ENCODE data around the gene PPP2R5A. TPM values are rescaled to one million over a fixed set of nuclear protein-coding genes. Genes with fewer than 3 reads are reported as not detected.

PPP2R5A gene
- total RNA-seq, 2 donors from 2014 or later, result 48.8 to 81.5 TPM

GRCh38 chr1:212247988-212248387, 37.2 kb upstream of the PPP2R5A start:
- Histone ChIP-seq H3K4me3 (no peak overlapping the region), H3K4me1 (peaks cover 0 to 19% of the 10 kb centered on the region in 2 donors), H3K36me3 (no peaks in the 10 kb centered on the region), H3K27ac (no peak overlapping the region), H3K27me3 (no peaks in the 10 kb centered on the region), H3K9me3 (no peaks in the 10 kb centered on the region)
- no peak for TF ChIP-seq CTCF (IDR thresholded peaks at IDR 0.05)
- no peak for DNase-seq (ENCODE audit: low spot score)

DNA sequence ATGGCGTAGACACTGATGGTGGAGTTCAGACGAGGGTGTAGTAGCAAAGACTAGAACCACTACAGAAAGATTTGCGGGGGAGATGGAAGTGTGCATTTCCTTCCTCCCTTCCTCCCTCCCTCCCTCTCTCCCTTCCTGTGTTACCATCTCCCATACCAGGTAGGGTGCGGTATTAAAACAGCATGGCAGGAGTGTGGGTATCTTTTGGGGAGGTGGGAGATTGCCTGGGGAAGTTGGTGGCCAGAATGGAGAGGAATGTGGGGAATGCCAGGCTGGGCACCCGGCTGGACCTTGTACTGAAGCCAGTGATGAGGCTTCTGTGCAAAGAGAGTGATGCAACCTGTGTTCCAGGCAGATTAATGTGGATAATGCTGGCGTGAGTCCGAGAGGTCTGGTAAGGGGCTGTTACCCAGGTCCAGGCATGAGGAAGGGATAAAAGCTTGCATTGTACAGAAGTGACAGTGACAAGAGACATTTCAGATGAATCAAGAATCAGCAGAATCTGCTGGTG, 30.3 kb upstream of the PPP2R5A start:
- no peaks in the 10 kb centered on the region for H3K36me3 ChIP-seq
- TF ChIP-seq CTCF (IDR thresholded peaks at IDR 0.05), result no peak
- H3K4me3 ChIP-seq, result no peak overlapping the region
- DNase-seq (ENCODE audit: low spot score), result no peak
- H3K9me3 ChIP-seq, result no peaks in the 10 kb centered on the region
- H3K27ac ChIP-seq, result peak overlapping the region in 1 of 2 donors; percentile 29
- H3K4me1 ChIP-seq, result peaks cover 0 to 18% of the 10 kb centered on the region in 2 donors
- no peaks in the 10 kb centered on the region for H3K27me3 ChIP-seq

DNA sequence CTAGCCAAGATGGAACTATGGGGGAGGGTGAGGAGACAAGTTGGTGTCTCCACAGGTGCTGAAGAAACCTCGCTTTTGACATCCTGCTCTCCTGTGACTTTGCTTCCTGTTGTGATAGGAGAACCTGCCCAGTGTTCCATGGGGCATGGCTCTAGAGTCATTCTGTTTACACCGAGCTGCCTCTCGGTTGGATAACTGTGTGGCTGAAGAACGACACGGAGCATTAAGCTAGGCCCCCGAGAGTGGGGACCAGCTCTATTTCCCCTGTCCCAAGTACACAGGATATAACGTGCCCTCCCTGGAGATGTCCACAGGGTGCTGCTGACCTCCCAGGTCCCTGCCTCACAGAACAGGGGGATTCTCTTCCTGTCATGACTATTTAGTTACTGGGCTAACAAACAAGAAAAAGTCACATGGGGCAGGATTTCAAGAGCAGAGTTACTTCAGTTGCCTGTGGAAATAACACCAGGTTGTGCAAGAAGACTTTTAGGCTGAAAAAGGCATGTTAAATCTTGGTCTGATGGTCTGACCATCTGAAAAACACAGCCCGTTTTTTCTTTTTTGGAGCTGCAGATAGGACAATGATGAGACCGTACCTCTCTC, 29.4 kb upstream of the PPP2R5A start:
- Histone ChIP-seq H3K4me3 (no peak overlapping the region), H3K9me3 (no peaks in the 10 kb centered on the region), H3K4me1 (peaks cover 0 to 18% of the 10 kb centered on the region in 2 donors), H3K27ac (peak overlapping the region in 1 of 2 donors; percentile 29), H3K27me3 (no peaks in the 10 kb centered on the region), H3K36me3 (no peaks in the 10 kb centered on the region)
- DNase-seq (ENCODE audit: low spot score), result no peak
- TF ChIP-seq CTCF (IDR thresholded peaks at IDR 0.05), result no peak

DNA sequence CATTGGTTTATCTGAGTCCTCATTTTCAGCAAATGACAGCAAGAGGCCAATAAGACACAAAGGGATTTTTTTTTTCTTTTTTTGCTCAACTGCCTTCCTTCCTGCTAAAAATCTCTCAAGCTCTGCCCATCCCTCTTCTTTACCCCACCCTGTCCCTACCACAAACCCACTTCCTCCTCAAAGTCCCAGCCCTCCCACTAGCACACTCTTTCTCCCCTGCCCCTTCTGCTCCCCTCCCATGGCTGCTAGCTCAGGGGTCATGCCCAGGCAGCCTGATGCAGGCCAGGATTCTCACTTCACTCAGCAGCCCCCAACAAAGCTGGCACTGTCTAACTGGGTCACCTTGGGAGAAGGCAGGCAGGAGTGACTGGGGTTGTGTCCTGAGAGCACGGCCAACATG, 28.8 kb upstream of the PPP2R5A start:
- Histone ChIP-seq H3K9me3 (no peaks in the 10 kb centered on the region), H3K4me3 (no peak overlapping the region), H3K4me1 (peaks cover 0 to 22% of the 10 kb centered on the region in 2 donors), H3K27ac (peak overlapping the region in 1 of 2 donors; percentile 29), H3K27me3 (no peaks in the 10 kb centered on the region), H3K36me3 (no peaks in the 10 kb centered on the region)
- no peak for DNase-seq (ENCODE audit: low spot score)
- no peak for TF ChIP-seq CTCF (IDR thresholded peaks at IDR 0.05)

- TF ChIP-seq CTCF (IDR thresholded peaks at IDR 0.05), result no peak
- H3K36me3 ChIP-seq, result no peaks in the 10 kb centered on the region
- no peaks in the 10 kb centered on the region for H3K27me3 ChIP-seq
- H3K4me3 ChIP-seq, result no peak overlapping the region
- H3K9me3 ChIP-seq, result no peaks in the 10 kb centered on the region
- DNase-seq (ENCODE audit: low spot score), result no peak
- H3K27ac ChIP-seq, result no peak overlapping the region
- peaks cover 0 to 24% of the 10 kb centered on the region in 2 donors for H3K4me1 ChIP-seq
Observed at GRCh38 chr1:212257157-212257556, 28.1 kb upstream of the PPP2R5A start.
